B cell (primary cell): ENCODE measurements around the gene ATP10B.

ENCODE experiments used
- CTCF ChIP-seq: fragments of 200-600 bp; IDR thresholded peaks from one replicate; pipeline ENCODE4 v1.8.0; 2022; ENCODE audit warnings: antibody characterized with exemption, mild to moderate bottlenecking
- EZH2 ChIP-seq: IDR thresholded peaks from 2 replicates; pipeline ENCODE4 v1.6.1; 2012; ENCODE audit warnings: borderline replicate concordance, low read depth, mild to moderate bottlenecking, moderate library complexity, low read length; ENCODE audit not compliant: insufficient read depth, poor library complexity, severe bottlenecking

- TF ChIP-seq CTCF (no peak), EZH2 (no peak)
These were observed 306.2 kb downstream of the ATP10B start for GRCh38 chr5:160545832-160546231.
